HG03064 (cell line): ENCODE data around the gene ASAP3.

Source experiments
- ATAC-seq: cut with Tn5 transposase; IDR thresholded peaks from one replicate; pipeline ENCODE4 v1.9.1; 2021; ENCODE audit warnings: low read depth; ENCODE audit not compliant: unreplicated experiment

The ASAP3 gene

DNA sequence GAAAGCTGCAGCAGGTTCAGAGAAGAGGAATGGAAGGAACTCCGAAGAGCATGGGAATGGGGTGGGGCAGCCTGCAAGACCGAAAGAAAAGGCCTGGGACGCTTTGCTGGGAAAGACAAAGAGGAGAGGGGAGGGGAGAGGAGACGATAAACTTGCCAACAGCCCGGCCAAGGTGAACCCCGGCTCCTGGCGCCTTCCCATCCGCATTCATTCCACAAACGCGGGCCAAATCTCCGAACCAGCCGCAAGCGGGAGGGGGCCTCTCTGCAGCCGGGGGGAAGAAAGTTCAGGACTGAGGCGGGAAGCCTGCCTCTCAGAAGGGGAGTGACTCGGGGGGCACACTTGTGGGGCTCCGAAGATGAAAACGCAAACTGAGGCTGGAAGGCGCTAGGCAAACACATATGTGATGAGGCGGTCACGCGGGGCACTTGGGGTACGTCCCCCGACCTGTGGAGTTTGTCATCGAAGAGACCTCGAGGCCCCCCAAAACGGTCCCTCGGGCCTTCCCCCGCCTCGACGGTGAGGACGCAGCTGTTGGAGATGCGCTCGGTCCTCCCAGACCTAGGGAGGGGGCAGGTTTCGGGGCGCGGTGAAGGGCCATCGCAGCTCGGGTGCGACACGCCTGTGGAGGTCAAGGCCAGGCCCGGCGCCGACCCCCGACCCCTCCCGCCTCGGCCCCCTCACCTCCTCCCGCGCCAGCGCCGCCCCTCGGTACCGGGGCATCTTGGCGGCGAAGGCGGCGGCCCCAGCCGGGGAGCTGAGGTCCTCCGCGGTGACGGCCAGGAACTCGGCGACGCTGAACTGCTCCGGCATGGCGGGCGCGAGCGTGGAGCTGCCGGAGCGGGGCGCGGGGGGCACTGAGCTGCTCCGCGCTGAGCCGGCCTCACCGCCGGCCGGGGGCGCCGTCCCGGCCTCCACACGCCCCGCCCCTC lies at the start of gene ASAP3:
Gene ASAP3, minus strand, starts transcription at position 859 of the 932 bp plus-strand sequence. Its CDS starts 46 bp downstream, at position 813.
- ATAC-seq, result no peak

DNA sequence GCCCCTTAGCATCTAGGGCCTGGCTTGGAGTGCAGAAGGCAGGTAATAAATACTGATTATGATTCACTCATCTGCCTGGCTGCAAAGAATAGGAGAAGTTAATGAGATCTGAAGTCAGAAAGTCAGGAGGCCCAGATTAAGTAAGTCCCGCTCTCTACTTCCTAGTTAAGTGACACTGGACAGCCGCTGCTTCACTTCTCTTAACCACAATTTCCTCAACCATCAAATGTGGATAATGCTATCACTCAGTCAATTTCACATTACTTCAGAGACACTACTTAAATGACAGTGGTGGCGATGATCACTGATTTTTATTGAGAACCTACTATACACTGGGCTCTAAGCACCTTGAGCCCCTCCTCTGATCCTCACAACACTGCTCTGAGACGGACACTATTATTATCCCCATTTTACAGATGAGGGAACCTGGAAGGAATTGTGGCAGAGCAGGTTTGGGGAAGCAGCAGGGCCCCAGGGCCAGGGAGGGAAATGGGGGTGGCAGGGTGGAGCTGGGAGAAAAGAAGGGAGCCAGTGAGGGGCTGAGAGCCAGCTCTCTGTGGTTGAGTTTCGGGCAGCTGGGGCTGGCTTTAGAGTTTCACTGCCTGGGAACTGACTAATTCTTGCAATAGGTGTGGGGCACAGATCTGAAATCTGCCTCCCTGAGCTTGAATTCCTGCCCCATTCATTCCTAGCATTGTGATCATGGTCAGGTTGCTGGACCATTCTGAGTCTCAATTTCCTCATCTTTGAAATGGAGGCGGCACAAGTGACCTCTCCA lies 49.5 kb upstream of the ASAP3 start:
- no peak for ATAC-seq

GRCh38 chr1:23531562-23532094 lies 47.6 kb upstream of the ASAP3 start:
- ATAC-seq, result no peak

GRCh38 chr1:23530747-23531561 lies 47.0 kb upstream of the ASAP3 start, which contains the start of gene E2F2:
E2F2 (minus strand) TSS chr1:23531233; CDS start chr1:23530793, 440 bp downstream.
- no peak for ATAC-seq

DNA sequence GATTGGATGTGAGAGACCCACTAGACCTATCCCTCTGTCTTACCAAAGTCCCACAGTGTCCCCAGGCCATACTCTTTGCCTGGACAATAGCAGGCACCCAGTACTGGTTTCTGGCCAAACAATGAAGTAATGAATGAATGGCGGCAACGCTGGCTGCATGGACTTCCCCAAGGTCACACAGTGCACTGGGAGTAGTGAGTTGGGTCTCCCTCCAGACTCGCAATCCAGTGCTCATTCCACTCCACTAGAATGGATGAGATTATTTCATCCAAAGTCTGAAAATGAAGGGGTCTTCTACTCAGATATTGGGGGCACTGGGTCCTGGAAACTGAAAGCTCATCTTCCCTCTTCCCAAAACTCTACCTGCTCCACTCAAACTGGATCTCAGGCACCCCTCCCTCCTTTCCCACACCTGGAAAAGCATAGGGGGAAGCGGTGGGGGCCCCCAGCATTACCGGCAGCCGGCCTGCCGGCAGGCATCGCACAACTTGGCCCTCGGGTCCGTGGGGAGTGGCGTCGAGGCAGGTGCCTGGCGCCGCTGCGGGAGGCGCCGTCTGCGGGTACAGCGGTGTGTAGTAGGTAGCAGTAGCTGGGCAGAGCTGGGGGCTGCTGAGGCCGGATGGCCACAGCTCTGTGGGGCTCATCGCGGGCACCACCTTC lies 46.2 kb upstream of the ASAP3 start:
- ATAC-seq, result no peak

DNA sequence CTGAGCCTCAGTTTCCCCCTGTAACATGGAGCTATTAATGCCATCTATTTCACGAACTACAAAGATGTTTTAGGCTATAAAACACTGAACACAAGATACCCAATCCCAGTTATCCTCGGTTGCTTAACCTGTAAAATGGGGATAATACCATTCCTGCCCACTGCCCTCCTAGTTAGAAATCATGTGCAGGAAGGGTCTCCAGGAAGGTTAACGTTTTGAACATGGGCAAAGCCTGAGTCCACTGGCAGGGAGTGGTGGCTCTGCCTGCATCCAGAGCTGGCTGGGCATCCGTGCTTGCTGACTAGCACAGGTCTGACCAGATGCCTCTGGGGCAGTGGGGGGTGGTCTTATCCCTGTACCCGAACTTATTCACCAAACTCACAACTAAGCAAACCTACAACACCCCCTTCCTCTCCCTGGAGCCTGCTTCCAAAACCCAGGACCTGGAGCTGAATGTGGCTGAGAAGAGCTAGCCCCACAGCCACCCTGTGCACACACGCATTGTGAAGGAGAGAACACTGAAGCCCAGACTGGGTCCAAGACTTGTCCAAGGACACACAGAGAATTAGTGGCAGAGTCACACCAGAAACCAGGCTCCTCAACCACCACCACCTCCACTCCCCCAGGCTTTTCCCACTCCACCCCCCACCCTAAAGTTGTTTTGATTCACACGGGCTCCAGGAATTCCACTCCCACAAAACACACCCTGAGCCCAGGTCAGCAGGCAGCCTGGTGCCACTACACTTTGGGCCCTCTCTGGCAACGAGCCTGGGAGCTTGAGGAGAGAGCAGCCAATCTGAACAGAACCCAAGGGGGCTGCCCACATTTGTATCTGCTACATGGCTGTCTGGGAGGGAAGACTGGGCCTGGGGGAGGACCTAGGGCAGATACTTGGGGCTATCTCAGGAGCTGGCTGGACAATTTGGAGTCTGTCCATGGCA lies 45.4 kb upstream of the ASAP3 start:
- ATAC-seq, result no peak

GRCh38 chr1:23528250-23528978 lies 44.4 kb upstream of the ASAP3 start:
- peak; percentile 45 for ATAC-seq

GRCh38 chr1:23527900-23528249 lies 43.9 kb upstream of the ASAP3 start:
- no peak for ATAC-seq

GRCh38 chr1:23527366-23527765 lies 43.4 kb upstream of the ASAP3 start:
- ATAC-seq, result no peak

DNA sequence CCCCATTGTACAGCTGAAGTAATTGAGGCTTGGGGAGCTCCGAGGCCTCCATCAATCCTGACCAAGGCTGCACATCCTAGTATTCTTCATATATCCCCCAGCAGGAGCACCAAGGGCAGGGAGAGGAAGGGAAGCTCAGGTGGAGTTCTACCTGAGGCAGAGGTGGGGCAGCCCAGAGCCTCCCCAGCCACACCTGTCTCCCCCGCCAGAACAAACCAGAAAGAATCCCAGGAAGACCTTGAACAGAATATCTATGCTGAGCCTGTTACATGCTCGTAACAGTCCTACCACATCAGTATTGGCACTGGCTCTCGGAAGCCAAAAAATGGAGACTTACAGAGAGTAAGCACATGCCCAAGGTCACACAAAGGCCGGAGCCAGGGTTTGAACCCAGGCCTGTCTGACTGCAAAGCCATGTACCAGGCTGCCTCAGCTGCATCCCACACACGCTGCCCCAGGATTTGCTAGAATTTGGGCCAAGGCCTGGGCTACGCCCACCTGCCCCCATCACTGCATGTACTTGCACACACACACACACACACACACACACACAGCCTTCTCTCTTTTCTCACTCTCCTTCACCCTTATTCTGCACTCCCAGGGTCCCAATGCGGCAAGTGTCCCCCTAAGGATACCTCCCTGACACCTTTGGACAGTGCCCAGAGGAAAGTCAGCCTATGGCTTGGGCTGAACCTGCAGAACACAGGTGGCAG lies 42.5 kb upstream of the ASAP3 start:
- ATAC-seq, result no peak

- no peak for ATAC-seq
Measured at GRCh38 chr1:23525558-23526250, 41.7 kb upstream of the ASAP3 start.

DNA sequence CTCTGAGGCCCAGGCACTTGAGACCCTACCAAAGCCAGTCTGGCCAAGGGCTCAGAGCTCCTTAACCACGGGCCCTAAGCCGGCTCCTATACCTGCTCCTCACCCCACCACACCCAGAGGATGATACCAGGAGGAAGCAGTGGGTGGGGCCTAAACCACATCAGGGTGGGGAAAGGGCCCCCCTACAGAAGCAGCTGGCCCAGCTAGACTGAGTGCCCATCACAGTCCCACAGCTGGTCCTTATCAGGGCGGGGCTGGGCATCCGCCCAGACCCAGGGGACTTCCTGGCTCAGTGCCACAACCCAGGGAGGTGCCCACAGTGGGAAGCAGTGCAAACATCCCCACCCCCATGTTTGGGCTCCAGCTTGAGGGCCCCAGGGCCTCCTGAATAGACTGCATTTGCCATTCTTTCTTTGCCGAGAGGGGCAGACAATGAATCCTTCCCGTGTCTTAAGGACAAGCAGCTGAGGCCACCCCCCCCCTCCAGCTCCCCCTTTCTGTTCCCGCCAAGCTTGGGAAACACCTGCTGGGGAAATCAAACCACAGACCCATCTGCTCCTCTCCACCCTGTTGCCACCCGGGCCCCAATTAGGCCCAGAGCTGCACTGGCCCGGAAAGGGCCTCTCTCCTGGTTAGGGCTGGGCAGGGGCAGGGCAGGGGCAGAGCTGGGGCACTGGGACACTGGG lies 40.9 kb upstream of the ASAP3 start:
- no peak for ATAC-seq

- no peak for ATAC-seq
Measured at GRCh38 chr1:23524163-23524562, 40.2 kb upstream of the ASAP3 start.

GRCh38 chr1:23522244-23522982 lies 38.4 kb upstream of the ASAP3 start:
- no peak for ATAC-seq

GRCh38 chr1:23521588-23521987 lies 37.6 kb upstream of the ASAP3 start:
- ATAC-seq, result no peak

GRCh38 chr1:23517581-23517980 lies 33.6 kb upstream of the ASAP3 start:
- ATAC-seq, result no peak
